DMS153 treated with DMSO at 0.1 percent for 48 hours (cell line): Measurements from ENCODE around the gene VGLL4.

Experiments used
- DNase-seq: peaks from one replicate; lab custom pipeline; 2025; ENCODE audit not compliant: unreplicated experiment; lab: John Stamatoyannopoulos, UW

Gene VGLL4

GRCh38 chr3:11509173-11510000 lies 134.3 kb downstream of the VGLL4 start:
- peak; percentile 13 for DNase-seq

- no peak for DNase-seq
These were observed 135.2 kb downstream of the VGLL4 start for GRCh38 chr3:11508346-11509172.

GRCh38 chr3:11507719-11508118 lies 136.0 kb downstream of the VGLL4 start:
- no peak for DNase-seq
